HG03103 (cell line): ENCODE measurements around the gene PLD1.

Experiments
- ATAC-seq: cut with Tn5 transposase; IDR thresholded peaks from one replicate; pipeline ENCODE4 v1.9.1; 2021; ENCODE audit warnings: low read depth; ENCODE audit not compliant: unreplicated experiment

Gene PLD1

DNA sequence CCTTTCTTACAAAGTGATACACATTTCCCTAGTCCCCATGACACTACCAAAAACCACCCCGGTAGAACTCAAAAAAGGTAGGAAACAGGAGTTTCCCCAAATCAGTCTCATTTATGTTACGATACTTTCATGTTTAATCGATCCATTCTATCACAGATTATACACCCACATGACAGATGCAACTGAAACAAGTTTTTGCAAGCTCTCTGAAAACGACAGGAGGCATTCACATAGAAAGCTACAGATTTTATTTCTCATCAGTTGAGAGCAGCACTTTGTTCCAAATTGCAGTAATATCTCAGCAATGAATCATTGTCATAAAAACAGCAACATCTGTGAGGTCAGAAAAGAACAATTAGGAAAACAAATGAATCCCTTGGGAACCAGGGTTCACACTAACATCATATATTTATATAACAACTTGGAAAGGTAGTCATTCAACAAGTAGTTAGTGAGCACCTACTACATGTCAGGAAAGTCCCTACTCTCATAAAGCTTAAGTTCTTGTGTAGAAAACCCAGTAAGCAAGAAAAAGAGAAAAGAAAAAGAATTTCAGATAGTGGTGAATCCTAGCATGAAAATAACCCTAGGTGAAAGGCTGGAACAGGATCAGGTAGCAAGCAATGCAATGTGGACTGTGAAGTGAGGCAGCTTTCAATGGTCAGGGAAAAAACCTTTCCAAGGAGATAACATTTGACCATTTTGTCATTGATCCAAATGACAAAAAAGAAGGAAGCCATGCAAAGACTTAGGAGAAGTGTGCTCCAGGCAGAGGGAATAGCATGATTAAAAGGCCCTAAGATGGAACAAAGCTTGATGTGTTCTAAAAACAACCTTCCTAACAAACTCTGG, 8.3 kb downstream of the PLD1 start:
- no peak for ATAC-seq

- no peak for ATAC-seq
These were observed 10.8 kb downstream of the PLD1 start for GRCh38 chr3:171799501-171799900.

GRCh38 chr3:171797873-171798272, 12.4 kb downstream of the PLD1 start:
- ATAC-seq: no peak

GRCh38 chr3:171797265-171797679, 13.0 kb downstream of the PLD1 start:
- ATAC-seq: peak; percentile 77

GRCh38 chr3:171796625-171797264, 13.5 kb downstream of the PLD1 start:
- no peak for ATAC-seq

DNA sequence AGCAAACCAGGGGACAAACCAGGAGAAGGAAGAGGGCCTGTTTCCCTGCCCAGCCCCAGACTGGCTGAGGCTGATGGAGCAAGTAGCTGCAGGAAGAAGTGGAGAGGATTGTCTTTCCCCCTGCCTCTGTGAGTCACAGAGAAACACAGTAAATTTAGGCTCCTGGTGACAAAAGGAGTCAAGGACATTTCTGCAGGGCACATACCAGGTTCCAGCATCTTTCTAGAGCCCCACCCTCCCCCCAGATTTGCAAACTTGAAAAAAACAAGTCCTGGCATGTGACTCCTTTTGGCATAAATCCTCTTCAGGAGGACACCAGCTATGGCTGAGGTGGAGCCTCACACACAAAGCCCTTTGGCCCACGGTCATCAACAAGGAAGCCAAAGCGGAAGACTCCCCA, 17.8 kb downstream of the PLD1 start:
- ATAC-seq: no peak

- no peak for ATAC-seq
These were observed 18.6 kb downstream of the PLD1 start for GRCh38 chr3:171791692-171792076.

DNA sequence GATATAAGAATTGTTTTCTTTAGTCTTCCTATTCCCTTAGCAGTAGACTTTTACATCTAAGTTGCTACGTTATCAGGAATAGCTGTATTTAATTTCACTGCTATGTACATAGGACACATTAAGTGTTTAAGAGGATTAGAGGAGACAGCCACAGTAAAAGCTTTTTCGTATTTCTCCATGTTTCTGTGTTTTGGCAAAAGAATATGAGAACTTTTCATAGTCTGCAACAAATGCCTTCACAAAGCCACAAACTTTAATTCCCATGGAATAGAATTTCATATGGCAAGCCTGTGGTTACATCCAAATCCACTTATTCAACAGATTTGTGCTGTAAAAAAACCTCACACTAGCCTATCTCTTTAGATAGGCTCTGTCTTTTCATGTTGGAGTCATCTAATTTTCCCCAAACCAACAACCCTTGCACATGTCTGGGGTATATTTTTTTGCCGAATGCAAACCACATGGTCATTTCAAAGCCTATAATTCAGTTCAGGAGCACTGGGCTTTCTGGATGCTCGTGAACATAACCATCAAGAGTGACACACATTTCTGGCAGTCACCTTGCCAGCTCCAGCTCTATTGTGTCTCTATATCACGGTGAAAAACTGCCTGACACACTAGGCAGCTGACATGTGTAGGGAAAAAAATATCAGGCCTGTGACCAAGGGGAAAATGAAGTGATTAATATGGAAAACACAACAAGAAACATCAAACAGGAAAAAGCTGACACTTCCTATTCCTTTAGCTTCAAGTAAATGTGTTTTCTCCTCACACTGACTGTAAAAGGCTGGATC, 19.2 kb downstream of the PLD1 start:
- no peak for ATAC-seq

GRCh38 chr3:171790574-171790897, 19.7 kb downstream of the PLD1 start:
- no peak for ATAC-seq

DNA sequence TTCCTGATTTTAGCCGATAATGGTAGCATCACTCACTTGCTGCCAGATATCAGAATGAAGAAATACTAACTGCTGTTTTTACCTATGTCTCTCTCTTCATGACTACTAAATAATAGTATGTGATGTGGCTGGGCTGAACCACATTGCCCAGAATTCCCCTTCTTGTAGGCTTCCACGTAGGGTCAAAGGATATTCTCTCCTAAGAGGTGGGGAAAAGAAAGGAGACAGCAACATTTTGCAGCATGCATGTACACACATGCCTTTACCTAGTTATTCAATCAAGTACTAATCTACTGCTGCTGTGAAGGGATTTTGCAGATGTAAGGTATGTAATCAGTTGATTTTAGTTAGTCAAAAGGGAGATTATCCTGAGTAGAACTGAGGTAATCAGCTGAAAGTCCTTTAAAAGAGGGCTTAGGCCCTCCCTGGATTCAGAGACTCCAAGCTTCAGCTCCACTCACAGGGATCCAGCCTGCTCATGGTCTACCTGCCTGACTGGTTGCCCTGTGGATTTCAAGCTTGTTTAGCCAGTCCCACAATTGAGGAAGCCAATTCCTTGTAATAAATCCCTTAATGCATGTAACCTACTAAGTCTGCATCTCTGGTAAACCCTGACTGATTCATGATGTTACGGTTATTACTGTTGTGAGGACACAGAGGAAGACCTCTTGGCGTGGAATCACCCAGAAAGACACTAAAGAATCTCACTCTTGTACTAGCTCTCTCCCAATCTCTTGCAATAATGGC, 20.4 kb downstream of the PLD1 start:
- ATAC-seq: no peak

GRCh38 chr3:171788546-171789351, 21.5 kb downstream of the PLD1 start:
- no peak for ATAC-seq

DNA sequence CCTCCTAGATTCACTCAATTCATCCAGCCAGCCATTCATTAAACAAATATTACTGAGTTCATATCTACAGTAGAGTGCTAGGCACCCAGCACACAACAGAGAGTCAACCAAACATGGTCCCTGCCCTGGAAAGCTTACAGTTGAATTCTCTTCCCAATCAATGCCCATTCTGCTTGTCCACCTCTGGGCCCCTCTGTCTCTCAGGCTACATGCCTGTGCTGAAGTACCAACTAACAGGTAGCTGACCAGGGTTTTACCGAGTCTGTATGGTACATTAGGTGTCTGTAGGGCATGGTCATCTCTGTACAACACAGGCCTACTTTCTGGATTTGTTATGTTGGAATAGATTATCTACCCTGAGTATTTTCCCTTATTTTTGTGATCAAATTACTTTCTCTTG, 23.3 kb downstream of the PLD1 start:
- ATAC-seq: no peak

DNA sequence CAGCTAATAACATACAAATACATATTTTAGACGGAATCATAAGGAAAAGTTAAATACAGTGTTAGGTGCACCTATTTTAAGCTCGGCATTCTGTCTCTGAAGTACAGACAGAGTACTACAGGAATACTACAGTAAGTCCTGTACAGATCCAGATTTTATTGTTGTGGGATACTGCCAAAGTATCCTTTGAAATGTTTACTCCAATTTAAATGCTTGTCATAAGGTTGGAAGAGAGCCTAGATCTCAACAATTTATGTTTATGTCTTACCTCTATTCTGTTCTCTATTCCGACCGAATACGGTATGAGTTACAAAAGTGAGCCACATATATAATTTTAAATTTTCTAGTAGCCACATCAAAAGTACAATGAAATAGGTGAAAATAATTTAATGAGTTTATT, 25.3 kb downstream of the PLD1 start:
- no peak for ATAC-seq

- no peak for ATAC-seq
These were observed 25.9 kb downstream of the PLD1 start for GRCh38 chr3:171784387-171784786.

DNA sequence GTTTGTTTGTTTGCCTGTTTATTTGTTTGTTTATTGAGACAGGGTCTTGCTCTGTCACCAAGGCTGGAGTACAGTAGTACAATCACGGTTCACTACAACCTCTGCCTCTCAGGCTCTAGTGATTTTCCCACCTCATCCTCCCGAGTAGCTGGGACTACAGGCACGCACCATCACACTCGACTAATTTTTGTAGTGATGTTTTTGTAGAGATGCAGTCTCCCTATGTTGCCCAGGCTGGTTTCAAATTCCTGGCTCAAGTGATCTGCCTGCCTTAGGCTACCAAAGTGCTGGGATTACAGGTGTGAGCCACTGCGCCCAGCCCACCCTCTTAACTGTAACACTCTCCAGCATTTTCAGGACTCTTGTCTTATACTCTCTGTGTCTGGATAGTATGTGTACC, 26.7 kb downstream of the PLD1 start:
- no peak for ATAC-seq

DNA sequence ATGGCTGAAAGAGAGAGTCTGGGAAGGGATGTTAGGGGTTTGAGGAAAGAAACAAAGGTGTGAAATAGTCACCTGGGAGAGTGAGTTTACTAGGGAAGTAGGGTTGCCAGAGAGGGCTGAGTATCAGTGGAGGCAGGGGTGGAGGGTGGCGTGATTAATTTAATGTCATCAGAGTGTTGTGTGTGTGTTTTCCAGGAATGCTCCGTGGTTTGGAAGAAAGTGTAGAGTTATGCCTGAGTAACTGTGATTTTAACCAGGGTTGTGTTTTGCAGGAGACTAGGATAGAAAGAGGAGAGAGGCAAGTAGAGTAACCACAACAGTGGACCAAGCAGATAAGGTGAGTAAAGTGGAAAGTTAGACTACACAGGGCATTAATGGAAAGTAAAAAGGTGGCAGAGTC, 27.2 kb downstream of the PLD1 start:
- ATAC-seq: no peak

- ATAC-seq: no peak
These were observed 27.7 kb downstream of the PLD1 start for GRCh38 chr3:171782617-171783016.

GRCh38 chr3:171781711-171782127, 28.6 kb downstream of the PLD1 start:
- no peak for ATAC-seq

GRCh38 chr3:171778493-171778892, 31.8 kb downstream of the PLD1 start:
- no peak for ATAC-seq

DNA sequence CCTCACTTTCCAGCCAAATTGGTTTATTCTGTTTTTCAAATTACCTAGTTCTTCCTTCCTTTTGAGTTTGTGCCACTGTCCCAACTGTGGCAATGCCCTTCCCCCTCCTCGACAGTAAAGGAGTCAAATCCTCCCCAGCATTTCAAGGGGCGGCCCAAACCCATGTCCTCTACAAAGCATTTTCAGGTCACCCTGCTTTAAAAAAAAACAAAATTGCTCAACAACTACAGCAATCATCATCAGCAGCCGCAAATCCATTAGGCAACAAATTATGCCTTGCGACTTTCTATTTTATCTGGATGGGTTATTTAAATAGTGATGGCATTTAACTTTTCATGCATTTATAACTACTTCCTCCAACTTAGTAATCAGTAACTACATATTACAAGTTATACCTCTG, 32.7 kb downstream of the PLD1 start:
- no peak for ATAC-seq
